Activated CD4-positive, alpha-beta T cell treated with anti-CD3 and anti-CD28 coated beads for 36 hours (primary cell): ENCODE results near the gene SWI5. TPM values are rescaled to one million over a fixed set of nuclear protein-coding genes. Genes with fewer than 3 reads are reported as not detected.

Experiments
- ATAC-seq: fragments of 200-7000 bp; cut with Tn5 transposase; one replicate; pipeline ENCODE4 v1.10.0; 2021; ENCODE audit warnings: mild to moderate bottlenecking, moderate library complexity
- CTCF ChIA-PET: fragments of 350-600 bp; sonication (Branson Sonifier 250); formaldehyde crosslinking; loops from one replicate; lab custom pipeline; 2021; ENCODE audit warnings: antibody characterized with exemption; lab: Charles Lee
- POLR2A ChIA-PET: fragments of 350-600 bp; sonication (Branson Sonifier 250); formaldehyde crosslinking; loops from one replicate; lab custom pipeline; 2021; ENCODE audit warnings: antibody characterized with exemption, inconsistent platforms; lab: Charles Lee
- DNase-seq: peaks from one replicate; pipeline ENCODE4 v3.0.0-alpha.2; 2020
- H3K27ac Mint-ChIP-seq: one replicate; pipeline ENCODE4 v1.8.0; 2021; ENCODE audit warnings: mixed read lengths
- H3K27me3 Mint-ChIP-seq: one replicate; pipeline ENCODE4 v1.8.0; 2021; ENCODE audit warnings: mixed read lengths
- H3K36me3 Mint-ChIP-seq: one replicate; pipeline ENCODE4 v1.8.0; 2021; ENCODE audit warnings: low read depth, mixed read lengths
- H3K4me1 Mint-ChIP-seq: one replicate; pipeline ENCODE4 v1.8.0; 2021; ENCODE audit warnings: mixed read lengths
- H3K4me3 Mint-ChIP-seq: one replicate; pipeline ENCODE4 v1.8.0; 2021; ENCODE audit warnings: mild to moderate bottlenecking, moderate library complexity, mixed read lengths
- H3K9me3 Mint-ChIP-seq: one replicate; pipeline ENCODE4 v1.8.0; 2021; ENCODE audit warnings: low read depth, mixed read lengths
- intact Hi-C, 2 experiments: fragments of 100-400 bp; cut with DNase I in 1 of 2; cut with micrococcal nuclease in 1 of 2; formaldehyde crosslinking; loops; one replicate each; pipeline versions ENCODE4 v1.14.2 to v1.15.1; 2022 to 2024; cut with DNase I, micrococcal nuclease
- total RNA-seq, 2 experiments: library from RNA; stranded (reverse); gene quantifications; one replicate each; pipeline ENCODE4 v1.2.3, GENCODE V29; 2021

SWI5 gene
- total RNA-seq, 2 experiments from 2014 or later, result 13.1 to 14.1 TPM

- Mint-ChIP-seq H3K4me3 (peak within 1 kb of the TSS; percentile 87), H3K27me3 (no peaks in the 10 kb centered on the region), H3K36me3 (peaks cover 17% of the 10 kb centered on the region), H3K4me1 (peaks cover 19% of the 10 kb centered on the region), H3K9me3 (no peaks in the 10 kb centered on the region), H3K27ac (peak within 1 kb of the TSS; percentile 93)
- DNase-seq (peak; percentile 96), ATAC-seq (peak; percentile 90)
- ChIA-PET CTCF (interaction anchor here (0.6 kb wide), 2 partner anchors 24 to 340 kb away, joined by 3 to 5 read pairs; no protein-coding TSS in a partner anchor), POLR2A (interaction anchor here (0.6 to 0.8 kb wide), 2 partner anchors 18 to 402 kb away, joined by 3 read pairs; no protein-coding TSS in a partner anchor)
- intact Hi-C loops, result loop anchor here (1.0 to 5.0 kb wide), 21 partner anchors 18 to 1304 kb away; partner anchors contain the start of genes SLC27A4 (in 2 of the 2), URM1 (in 2 of the 2), BBLN (in 1 of the 2) and CIZ1 (in 1 of the 2)
Measured at GRCh38 chr9:128322404-128323211, 46.5 kb downstream of the SWI5 start, which contains the start of the genes COQ4 and TRUB2. COQ4 (plus strand) TSS chr9:128322839; CDS start chr9:128322859, 20 bp downstream. TRUB2 (minus strand) TSS chr9:128322447; CDS start chr9:128322408, 39 bp downstream.

- H3K27me3 Mint-ChIP-seq, result no peaks in the 10 kb centered on the region
- peaks cover 19% of the 10 kb centered on the region for H3K4me1 Mint-ChIP-seq
- peaks cover 19% of the 10 kb centered on the region for H3K36me3 Mint-ChIP-seq
- peak; percentile 40 for ATAC-seq
- no peaks in the 10 kb centered on the region for H3K9me3 Mint-ChIP-seq
- ChIA-PET CTCF (interaction anchor here (2.0 kb wide), 1 partner anchor 18 kb away, joined by 9 read pairs; no protein-coding TSS in a partner anchor), POLR2A (interaction anchor here (0.6 to 0.8 kb wide), 2 partner anchors 18 to 401 kb away, joined by 3 read pairs; no protein-coding TSS in a partner anchor)
- H3K27ac Mint-ChIP-seq, result peak overlapping the region; percentile 88
- no peak for DNase-seq
- peak overlapping the region; percentile 87 for H3K4me3 Mint-ChIP-seq
- intact Hi-C loops, result loop anchor here (1.0 to 5.0 kb wide), 5 partner anchors 17 to 1304 kb away; partner anchors contain the start of genes CIZ1 (in 1 of the 2), NTMT1 (in 1 of the 2), PTGES2 (in 1 of the 2) and PTRH1 (in 1 of the 2)
Measured at GRCh38 chr9:128323212-128323730, 47.2 kb downstream of the SWI5 start.

- POLR2A ChIA-PET, result interaction anchor here (0.7 kb wide), 1 partner anchor 39 kb away, joined by 3 read pairs; no protein-coding TSS in a partner anchor
- H3K27me3 Mint-ChIP-seq, result no peaks in the 10 kb centered on the region
Measured at GRCh38 chr9:128323791-128324190, 47.7 kb downstream of the SWI5 start.

GRCh38 chr9:128324401-128324800, 48.3 kb downstream of the SWI5 start:
- Mint-ChIP-seq H3K4me3 (peak overlapping the region; percentile 87), H3K27me3 (no peaks in the 10 kb centered on the region), H3K9me3 (no peaks in the 10 kb centered on the region), H3K36me3 (peaks cover 19% of the 10 kb centered on the region), H3K4me1 (peaks cover 19% of the 10 kb centered on the region), H3K27ac (no peak overlapping the region)
- CTCF ChIA-PET, result interaction anchor here (0.7 to 2.0 kb wide), 3 partner anchors 17 to 46 kb away, joined by 3 to 9 read pairs (median 4); no protein-coding TSS in a partner anchor
- no peak for ATAC-seq
- POLR2A ChIA-PET, result interaction anchor here (0.7 kb wide), 2 partner anchors 25 to 38 kb away, joined by 3 read pairs; no protein-coding TSS in a partner anchor
- intact Hi-C loops, result loop anchor here (5.0 kb wide), 3 partner anchors 132 to 607 kb away; partner anchors contain the start of genes CIZ1 (in 1 of the 2), PTGES2 (in 1 of the 2), PTRH1 (in 1 of the 2) and TTC16 (in 1 of the 2)
- no peak for DNase-seq

More at GRCh38 chr9:128323791-128324190, 47.7 kb downstream of the SWI5 start:
- intact Hi-C loops, result loop anchor here (1.0 to 5.0 kb wide), 5 partner anchors 17 to 1303 kb away; partner anchors contain the start of genes CIZ1 (in 1 of the 2), NTMT1 (in 1 of the 2), PTGES2 (in 1 of the 2) and PTRH1 (in 1 of the 2)
- H3K27ac Mint-ChIP-seq, result peak overlapping the region; percentile 88
- H3K4me3 Mint-ChIP-seq, result peak overlapping the region; percentile 87
- peaks cover 19% of the 10 kb centered on the region for H3K36me3 Mint-ChIP-seq
- H3K9me3 Mint-ChIP-seq, result no peaks in the 10 kb centered on the region
- CTCF ChIA-PET, result interaction anchor here (0.9 to 2.0 kb wide), 2 partner anchors 18 to 29 kb away, joined by 3 to 9 read pairs; no protein-coding TSS in a partner anchor
- ATAC-seq (no peak), DNase-seq (no peak)
- H3K4me1 Mint-ChIP-seq, result peaks cover 19% of the 10 kb centered on the region

GRCh38 chr9:128325629-128326028, 49.6 kb downstream of the SWI5 start:
- intact Hi-C loops, result no loop called here
- H3K27me3 Mint-ChIP-seq, result no peaks in the 10 kb centered on the region
- ATAC-seq (no peak), DNase-seq (no peak)
- no peak overlapping the region for H3K4me3 Mint-ChIP-seq
- H3K9me3 Mint-ChIP-seq, result no peaks in the 10 kb centered on the region
- peak overlapping the region; percentile 10 for H3K27ac Mint-ChIP-seq
- peaks cover 19% of the 10 kb centered on the region for H3K36me3 Mint-ChIP-seq
- H3K4me1 Mint-ChIP-seq, result peaks cover 19% of the 10 kb centered on the region
- ChIA-PET CTCF (no interaction called here), POLR2A (no interaction called here)

- H3K27ac Mint-ChIP-seq, result no peak overlapping the region
- no peak for ATAC-seq
- H3K4me3 Mint-ChIP-seq, result no peak overlapping the region
- H3K9me3 Mint-ChIP-seq, result no peaks in the 10 kb centered on the region
- intact Hi-C loops, result no loop called here
- H3K36me3 Mint-ChIP-seq, result peaks cover 11% of the 10 kb centered on the region
- H3K27me3 Mint-ChIP-seq, result no peaks in the 10 kb centered on the region
- no peak for DNase-seq
- POLR2A ChIA-PET, result no interaction called here
- CTCF ChIA-PET, result no interaction called here
- H3K4me1 Mint-ChIP-seq, result no peaks in the 10 kb centered on the region
Measured at GRCh38 chr9:128333451-128333869, 57.4 kb downstream of the SWI5 start.

GRCh38 chr9:128335161-128335560, 59.1 kb downstream of the SWI5 start:
- H3K4me3 Mint-ChIP-seq, result no peak overlapping the region
- intact Hi-C loops, result no loop called here
- ChIA-PET POLR2A (no interaction called here), CTCF (interaction anchor here (0.9 kb wide), 1 partner anchor 17 kb away, joined by 3 read pairs; no protein-coding TSS in a partner anchor)
- no peak for DNase-seq
- no peaks in the 10 kb centered on the region for H3K9me3 Mint-ChIP-seq
- H3K36me3 Mint-ChIP-seq, result peaks cover 11% of the 10 kb centered on the region
- H3K27ac Mint-ChIP-seq, result no peak overlapping the region
- H3K4me1 Mint-ChIP-seq, result peaks cover 2% of the 10 kb centered on the region
- no peaks in the 10 kb centered on the region for H3K27me3 Mint-ChIP-seq
- ATAC-seq, result no peak

- DNase-seq (no peak), ATAC-seq (no peak)
- ChIA-PET CTCF (no interaction called here), POLR2A (no interaction called here)
- Mint-ChIP-seq H3K9me3 (no peaks in the 10 kb centered on the region), H3K4me3 (no peak overlapping the region), H3K4me1 (peaks cover 2% of the 10 kb centered on the region), H3K27ac (no peak overlapping the region), H3K36me3 (peaks cover 10% of the 10 kb centered on the region), H3K27me3 (no peaks in the 10 kb centered on the region)
- intact Hi-C loops, result no loop called here
Measured at GRCh38 chr9:128335914-128336313, 59.8 kb downstream of the SWI5 start.

GRCh38 chr9:128337936-128338335, 61.9 kb downstream of the SWI5 start:
- POLR2A ChIA-PET, result no interaction called here
- no peak overlapping the region for H3K4me3 Mint-ChIP-seq
- DNase-seq (no peak), ATAC-seq (no peak)
- H3K9me3 Mint-ChIP-seq, result no peaks in the 10 kb centered on the region
- CTCF ChIA-PET, result interaction anchor here (1.1 kb wide), 1 partner anchor 42 kb away, joined by 3 read pairs; no protein-coding TSS in a partner anchor
- H3K27ac Mint-ChIP-seq, result no peak overlapping the region
- no peaks in the 10 kb centered on the region for H3K27me3 Mint-ChIP-seq
- H3K4me1 Mint-ChIP-seq, result peaks cover 6% of the 10 kb centered on the region
- peaks cover 7% of the 10 kb centered on the region for H3K36me3 Mint-ChIP-seq
- intact Hi-C loops, result no loop called here
